ENCODE data around the gene MTHFD1L.
A peak's percentile ranks its signal among the peaks of the same experiment; 100 is the strongest.
"Not testable (repeated sequence)": the region's sequence is repeated elsewhere in the genome, so short reads cannot be mapped to it uniquely, and the experiment has no call there.

Gene MTHFD1L

GRCh38 chr6:151045511-151046222 lies 180.2 kb downstream of the MTHFD1L start:
- not testable (repeated sequence) for DNase-seq

GRCh38 chr6:151051164-151051563 lies 185.7 kb downstream of the MTHFD1L start:
- no peak for DNase-seq

GRCh38 chr6:151052021-151052646 lies 186.6 kb downstream of the MTHFD1L start:
- DNase-seq: no peak

DNA sequence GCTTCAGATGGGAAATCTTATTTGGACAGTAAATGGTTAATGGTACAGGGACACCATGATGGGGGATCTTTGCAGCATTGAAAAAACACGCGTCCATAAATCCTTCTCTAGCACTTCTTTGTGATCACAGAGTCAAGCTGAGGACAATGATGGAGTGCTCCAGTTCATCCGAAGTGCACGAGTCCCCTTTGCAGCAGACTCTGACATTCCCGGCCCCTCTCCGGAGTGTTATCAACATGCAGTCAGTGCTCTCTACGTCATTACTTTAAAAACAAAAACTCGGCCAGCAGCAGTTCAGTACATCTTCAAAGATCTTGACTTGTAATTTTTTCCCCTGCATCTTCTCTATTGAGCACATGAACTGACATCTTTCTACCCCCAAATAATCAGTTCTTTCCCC lies 188.8 kb downstream of the MTHFD1L start:
- DNase-seq: no peak

DNA sequence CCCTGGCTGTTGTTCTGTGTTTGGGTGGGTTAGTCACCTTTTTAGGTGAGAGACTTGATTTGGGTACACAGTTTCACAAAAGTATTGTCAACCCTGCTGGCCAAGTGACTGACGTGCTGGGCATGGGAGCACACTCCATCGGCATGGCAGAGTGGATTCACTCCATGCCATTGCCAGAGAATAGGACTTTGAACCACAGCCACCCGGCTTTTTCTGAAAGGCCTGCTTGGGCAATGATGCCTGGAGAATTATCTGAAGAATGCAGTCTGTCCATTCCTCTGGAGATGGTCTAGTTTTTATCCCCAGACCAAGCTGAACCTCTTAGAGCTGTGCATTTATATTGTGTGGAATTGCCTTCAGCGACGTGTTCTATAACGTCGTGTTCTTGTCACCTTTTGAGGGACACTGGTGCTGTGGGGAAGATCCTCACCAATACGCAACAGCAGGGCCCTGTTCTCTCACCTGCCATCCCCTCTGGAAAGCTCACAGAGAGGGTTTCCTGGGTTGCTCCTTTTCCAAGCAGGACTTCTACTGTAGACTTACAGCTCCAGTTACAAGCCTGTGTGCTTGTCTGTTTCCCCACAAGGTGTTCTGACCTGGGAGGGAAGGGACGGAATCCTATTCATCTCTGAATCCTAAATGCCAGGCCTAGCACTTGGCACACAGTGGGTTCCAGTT lies 190.9 kb downstream of the MTHFD1L start:
- no peak for DNase-seq

GRCh38 chr6:151057061-151057460 lies 191.6 kb downstream of the MTHFD1L start:
- no peak for DNase-seq

GRCh38 chr6:151058021-151058733 lies 192.7 kb downstream of the MTHFD1L start:
- DNase-seq: no peak

GRCh38 chr6:151059612-151060095 lies 194.2 kb downstream of the MTHFD1L start:
- DNase-seq: no peak

- DNase-seq: no peak
These were observed 194.7 kb downstream of the MTHFD1L start for GRCh38 chr6:151060096-151060765.

DNA sequence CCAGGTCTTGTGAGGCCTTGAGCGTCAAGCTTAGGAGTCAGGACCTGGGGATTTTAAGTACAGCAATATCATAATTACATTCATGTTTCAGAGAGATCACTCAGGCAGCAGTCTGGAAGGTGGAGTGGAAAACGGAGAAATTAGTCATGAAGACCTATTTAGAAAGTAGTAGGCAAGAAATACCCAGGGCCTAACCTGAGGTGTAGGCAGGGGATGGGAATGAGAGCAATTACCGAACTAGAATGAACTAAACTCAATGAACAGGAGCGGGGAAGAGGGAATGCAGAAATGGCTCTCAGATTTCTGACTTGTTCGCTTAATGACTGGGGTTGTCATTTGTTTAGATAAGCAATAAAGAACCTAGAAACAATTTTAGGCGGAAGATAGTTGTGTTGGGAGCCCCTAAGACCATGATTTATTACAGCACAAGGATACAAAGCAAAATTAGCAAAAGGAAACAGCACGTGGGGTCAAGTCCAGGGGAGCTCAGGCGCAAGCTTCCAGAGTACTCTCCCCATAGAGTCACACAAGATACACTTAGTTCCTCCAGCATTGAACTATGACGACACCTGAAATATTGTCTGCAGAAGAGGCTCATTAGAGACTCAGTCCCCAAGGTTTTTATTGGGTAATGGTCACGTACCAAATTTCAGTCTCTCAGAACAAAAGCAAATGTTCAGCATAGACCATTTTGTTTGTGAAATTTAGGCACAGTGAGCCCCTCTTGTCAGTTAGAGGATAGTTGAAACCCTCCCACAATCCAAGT lies 195.4 kb downstream of the MTHFD1L start:
- DNase-seq: no peak

- DNase-seq: no peak
These were observed 197.8 kb downstream of the MTHFD1L start for GRCh38 chr6:151063352-151063751.

DNA sequence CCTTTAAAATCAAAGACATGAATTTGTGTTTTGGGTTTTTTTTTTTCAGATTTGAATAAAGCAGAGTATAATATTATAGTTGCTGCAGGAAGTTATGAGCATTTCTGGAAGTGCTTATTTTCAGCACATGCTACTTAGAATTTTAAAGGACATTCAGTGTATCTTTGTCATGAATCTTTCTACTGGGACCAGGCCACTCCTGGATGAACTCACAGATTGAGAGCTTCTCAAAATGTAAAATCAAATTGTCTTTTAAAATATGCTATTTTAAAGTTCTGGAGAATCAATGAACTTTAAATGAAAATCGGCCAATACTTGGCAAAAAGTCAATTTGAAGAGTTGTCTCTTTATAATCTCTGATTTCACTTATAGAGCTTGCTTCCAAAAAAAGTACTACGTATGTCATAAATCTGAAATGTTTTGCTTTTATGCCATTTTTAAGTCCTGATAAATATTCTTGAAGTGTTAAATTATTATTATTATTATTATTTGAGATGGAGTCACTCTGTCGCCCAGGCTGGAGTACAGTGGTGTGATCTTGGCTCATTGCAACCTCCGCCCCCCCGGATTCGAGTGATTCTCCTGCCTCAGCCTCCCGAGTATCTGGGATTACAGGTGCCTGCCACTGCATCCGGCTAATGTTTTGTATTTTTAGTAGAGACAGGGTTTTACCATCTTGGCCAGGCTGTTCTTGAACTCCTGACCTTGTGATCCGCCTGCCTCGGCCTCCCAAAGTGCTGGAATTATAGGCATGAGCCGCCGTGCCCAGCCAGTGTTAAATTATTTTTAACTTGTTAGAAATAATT lies 198.5 kb downstream of the MTHFD1L start:
- DNase-seq: no peak

DNA sequence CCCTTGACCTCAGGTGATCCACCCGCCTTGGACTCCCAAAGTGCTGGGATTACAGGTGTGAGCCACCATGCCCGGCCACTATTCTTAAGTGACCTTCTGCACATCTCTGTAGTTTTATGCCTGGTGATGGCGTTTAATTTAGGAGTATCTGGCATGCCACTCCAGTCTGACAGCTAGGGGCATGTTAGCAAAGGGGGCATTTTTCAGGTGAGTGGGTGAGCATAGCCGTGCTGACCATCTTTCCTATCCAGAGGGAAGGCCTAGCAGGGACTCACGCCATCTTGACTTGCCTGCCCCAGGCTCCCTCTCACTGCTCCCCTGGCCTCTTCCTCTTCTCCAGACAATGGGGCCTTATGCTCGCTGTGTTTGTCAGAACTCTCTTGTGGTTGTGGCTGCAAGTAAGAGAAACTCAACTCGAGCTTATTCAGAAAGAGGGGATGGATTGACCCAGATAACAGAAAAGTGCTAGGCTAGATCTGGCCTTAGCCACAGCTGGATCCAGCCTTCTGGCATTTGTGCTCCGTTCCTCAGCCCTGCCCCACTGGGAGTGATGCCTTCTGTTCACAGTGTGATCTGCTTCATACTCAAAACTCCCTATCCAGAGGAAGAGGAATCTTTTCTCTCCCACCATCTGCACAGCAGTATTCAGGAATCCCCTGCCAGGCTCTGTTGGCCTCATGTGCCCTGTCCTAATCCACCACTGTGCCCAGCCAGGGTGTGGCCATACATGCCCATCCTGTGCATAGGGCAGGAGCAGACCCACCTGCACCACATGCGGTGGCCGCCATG lies 199.7 kb downstream of the MTHFD1L start:
- DNase-seq: no peak

DNA sequence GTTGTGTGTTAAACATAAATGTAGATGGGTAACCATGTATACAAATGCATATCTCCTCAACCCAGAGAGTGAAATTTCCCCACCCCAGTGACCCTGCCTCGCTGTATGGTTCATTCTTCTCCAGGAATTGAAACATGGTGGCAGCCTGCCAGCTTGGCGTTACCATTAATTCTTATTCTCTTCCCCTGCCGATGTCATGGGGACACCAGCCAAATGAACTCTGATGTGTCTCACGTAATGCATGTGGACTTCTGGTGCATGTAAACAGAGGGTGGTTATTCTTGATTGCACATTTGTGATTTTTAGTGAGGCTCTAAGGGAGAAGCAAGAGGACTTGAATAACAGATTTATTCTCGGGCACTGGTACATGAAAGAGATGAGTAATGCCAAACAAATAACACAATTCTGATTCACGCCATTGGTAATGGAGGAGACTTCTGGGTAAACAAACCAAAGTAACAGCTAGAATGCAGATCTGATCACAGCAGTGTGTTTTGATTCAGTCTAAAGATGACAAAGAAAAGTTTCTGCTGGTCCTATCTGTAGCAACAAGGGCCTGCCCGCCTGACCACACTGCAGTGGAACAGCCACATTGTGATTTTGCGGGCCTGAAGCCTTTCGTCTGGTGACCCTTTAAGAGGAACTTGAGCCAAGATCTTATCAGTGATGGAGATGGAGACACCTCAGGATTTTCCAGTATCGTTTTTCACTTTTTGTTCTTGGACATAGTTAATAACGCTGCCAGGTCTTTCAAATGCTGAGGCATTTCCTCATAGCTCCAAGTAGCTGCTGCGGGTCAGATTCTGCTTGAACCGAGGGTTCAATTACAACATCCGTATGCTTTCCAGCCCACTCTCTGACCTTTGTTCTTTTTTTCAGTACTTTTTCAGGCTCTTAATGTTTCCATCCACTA lies 202.4 kb downstream of the MTHFD1L start:
- peak; percentile 51 for DNase-seq

- DNase-seq: no peak
These were observed 203.3 kb downstream of the MTHFD1L start for GRCh38 chr6:151068761-151069312.

DNA sequence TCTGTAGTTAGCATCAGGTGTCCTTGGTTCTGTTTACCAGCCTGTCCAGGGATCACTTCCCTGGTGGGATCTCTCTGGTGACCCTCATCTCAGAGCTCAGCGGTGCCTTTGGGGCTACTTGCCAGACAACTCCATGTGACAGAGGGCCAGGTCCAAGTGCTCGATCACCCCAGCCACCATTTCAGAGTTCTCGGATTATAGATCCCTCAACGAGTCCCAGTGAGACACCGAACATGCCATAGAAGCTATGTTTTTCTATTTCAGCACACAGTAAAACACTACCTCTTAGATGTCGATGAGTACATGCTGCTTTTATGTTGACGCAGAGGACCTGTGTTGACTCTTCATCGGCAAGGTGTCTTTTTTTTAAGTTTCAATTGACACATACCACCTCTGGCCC lies 204.1 kb downstream of the MTHFD1L start:
- no peak for DNase-seq

DNA sequence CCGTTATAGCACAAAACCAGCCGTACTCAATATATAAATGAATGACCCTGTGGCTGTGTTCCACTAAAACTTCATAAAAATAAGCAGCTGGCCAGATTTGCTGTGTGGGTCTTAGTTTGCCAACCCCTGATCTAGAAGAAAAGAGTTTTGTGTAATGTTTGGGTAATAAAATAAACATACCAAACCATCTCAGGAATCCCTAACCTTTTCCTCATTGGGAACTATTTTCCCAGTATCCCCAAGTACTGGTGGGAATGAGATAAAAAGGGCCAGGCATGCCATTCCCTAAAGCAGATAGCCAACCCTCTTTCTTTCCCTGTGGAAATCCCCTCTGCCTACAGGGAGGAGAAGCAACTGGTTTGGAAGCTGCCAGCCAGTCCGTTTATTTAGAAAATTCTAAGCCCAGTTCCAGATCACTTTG lies 205.1 kb downstream of the MTHFD1L start:
- DNase-seq: no peak

DNA sequence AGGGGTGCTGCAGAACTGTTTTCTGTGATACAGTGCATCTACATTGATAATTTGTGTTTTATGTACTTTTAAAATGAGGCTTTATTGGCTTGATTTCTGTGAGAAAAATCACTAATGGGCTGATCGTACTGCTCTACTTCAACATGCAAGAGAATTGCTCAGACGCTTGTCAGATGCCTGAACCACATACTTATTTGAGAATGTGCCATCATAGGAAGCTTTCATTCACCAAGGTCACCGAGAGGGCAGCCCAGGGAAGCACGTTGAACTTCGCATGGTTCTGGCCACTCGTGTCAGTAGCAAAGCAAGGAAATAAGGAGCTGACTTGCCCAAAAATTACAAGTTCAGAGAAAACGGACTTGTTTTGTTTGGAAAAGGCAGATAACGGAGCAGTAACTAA lies 205.8 kb downstream of the MTHFD1L start:
- no peak for DNase-seq

DNA sequence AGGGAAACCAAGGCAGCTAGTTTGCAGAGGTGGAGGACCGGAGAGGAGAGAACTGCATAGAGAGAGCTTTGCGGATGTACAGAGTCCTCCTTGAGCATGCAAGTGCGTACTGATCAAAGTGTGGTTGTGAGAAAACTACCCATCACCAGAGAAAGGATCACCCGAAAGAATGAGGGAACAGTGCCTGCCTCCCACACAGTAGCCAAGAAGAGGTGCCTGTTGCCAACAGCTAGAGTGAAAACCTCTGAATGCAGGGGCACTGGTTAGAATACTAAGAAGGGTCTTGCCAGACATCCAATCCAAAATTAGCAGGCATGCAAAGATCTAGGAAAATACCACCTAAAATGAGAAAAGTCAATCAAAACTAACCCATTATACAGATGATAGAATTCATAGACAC lies 207.6 kb downstream of the MTHFD1L start:
- DNase-seq: no peak

Data from NCI-H748 treated with DMSO at 0.1 percent for 48 hours (cell line).